ENCODE results near the gene FGF14.

DNA sequence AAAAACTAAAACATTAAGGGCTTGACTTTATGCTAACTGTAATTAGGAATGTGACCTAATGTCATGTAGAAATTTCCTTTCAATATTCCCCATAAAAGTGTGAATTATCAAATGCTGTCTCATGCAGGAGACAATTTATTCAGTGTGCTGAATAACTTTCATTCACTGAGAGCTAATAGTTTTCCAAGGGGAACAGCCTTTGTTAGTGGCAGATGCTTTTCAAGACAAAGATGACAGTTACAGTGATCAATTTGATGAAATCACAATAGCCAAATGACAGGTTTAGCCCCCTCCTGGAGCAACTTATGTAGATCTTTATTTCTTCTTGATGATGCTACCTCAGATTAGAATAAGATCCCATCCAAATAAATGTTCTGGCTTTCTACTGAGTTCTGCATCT lies 673.8 kb downstream of the FGF14 start:
- TF ChIP-seq, protein P1, sequence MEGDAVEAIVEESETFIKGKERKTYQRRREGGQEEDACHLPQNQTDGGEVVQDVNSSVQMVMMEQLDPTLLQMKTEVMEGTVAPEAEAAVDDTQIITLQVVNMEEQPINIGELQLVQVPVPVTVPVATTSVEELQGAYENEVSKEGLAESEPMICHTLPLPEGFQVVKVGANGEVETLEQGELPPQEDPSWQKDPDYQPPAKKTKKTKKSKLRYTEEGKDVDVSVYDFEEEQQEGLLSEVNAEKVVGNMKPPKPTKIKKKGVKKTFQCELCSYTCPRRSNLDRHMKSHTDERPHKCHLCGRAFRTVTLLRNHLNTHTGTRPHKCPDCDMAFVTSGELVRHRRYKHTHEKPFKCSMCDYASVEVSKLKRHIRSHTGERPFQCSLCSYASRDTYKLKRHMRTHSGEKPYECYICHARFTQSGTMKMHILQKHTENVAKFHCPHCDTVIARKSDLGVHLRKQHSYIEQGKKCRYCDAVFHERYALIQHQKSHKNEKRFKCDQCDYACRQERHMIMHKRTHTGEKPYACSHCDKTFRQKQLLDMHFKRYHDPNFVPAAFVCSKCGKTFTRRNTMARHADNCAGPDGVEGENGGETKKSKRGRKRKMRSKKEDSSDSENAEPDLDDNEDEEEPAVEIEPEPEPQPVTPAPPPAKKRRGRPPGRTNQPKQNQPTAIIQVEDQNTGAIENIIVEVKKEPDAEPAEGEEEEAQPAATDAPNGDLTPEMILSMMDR (conservative IDR thresholded peaks at IDR 0.05; ENCODE audit: low read length), result no peak
- TF ChIP-seq EZH2phosphoT487 (IDR thresholded peaks at IDR 0.05; ENCODE audit: borderline replicate concordance, low read depth, low read length), result no peak
